Ascending aorta (tissue), 2 donors: ENCODE data around the gene FAHD1. TPM values are rescaled to one million over a fixed set of nuclear protein-coding genes. Genes with fewer than 3 reads are reported as not detected.

ENCODE experiments used
- DNase-seq, 2 donors: peaks; one replicate each; pipeline ENCODE4 v3.0.0-alpha.2; 2019; ENCODE audit warnings: low spot score in 2 of 2
- H3K27ac ChIP-seq, 2 donors: fragments of 200-600 bp; sonication (generic); one replicate each; pipeline ENCODE4 v1.5.1; 2016 to 2017; ENCODE audit warnings: mild to moderate bottlenecking in 1 of 2
- H3K27me3 ChIP-seq: fragments of 200-600 bp; sonication (generic); one replicate; pipeline ENCODE4 v1.5.1; 2017
- H3K36me3 ChIP-seq, 2 donors: fragments of 200-600 bp; sonication (generic); one replicate each; pipeline ENCODE4 v1.5.1; 2016
- H3K4me1 ChIP-seq, 2 donors: fragments of 200-600 bp; sonication (generic); one replicate each; pipeline ENCODE4 v1.5.1; 2016 to 2017; ENCODE audit warnings: mild to moderate bottlenecking in 1 of 2
- H3K4me3 ChIP-seq, 2 donors: fragments of 200-600 bp; sonication (generic); one replicate each; pipeline ENCODE4 v1.5.1; 2016 to 2017; ENCODE audit warnings: mild to moderate bottlenecking in 1 of 2
- H3K9me3 ChIP-seq, 2 donors: fragments of 200-600 bp; sonication (generic); one replicate each; pipeline ENCODE4 v1.5.1; 2016
- CTCF ChIP-seq, 3 experiments: fragments of 200-600 bp in 2 of 3; fragments of 450-650 bp in 1 of 3; sonication (generic) in 2 of 3; IDR thresholded peaks; one replicate each; pipeline ENCODE4 v1.5.1; 2016 to 2019; ENCODE audit warnings: antibody characterized with exemption in 3 of 3, mild to moderate bottlenecking in 1 of 3, moderate library complexity in 1 of 3
- intact Hi-C: fragments of 100-400 bp; cut with DNase I; formaldehyde crosslinking; loops from one replicate; pipeline ENCODE4 v1.15.1; 2023
- total RNA-seq: library from RNA; depleted of rRNA; stranded (reverse); fragments of >200 nt; gene quantifications from one replicate; pipeline ENCODE4 v1.1.0, GENCODE V29; 2016

Gene FAHD1
- total RNA-seq, 1 donor from 2014 or later: 233 TPM

DNA sequence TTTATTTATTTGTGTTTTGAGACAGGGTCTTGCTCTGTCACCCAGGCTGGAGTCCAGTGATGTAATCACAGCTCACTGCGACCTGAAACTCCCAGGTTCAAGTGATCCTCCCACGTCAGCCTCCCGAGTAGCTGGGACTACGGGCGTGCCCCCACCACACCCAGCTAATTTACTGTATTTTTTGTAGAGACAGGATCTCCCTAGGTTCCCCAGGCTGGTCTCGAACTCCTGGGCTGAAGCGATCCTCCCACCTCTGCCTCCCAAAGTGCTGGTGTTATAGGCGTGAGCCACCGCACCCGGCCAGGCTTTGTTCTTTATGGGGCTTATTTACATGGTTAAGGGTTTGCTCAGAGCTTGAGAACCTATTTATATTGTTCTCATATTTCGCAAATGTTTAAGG, 50.8 kb downstream of the FAHD1 start:
- no peaks in the 10 kb centered on the region for H3K27me3 ChIP-seq
- no peak for DNase-seq
- no peaks in the 10 kb centered on the region for H3K36me3 ChIP-seq
- TF ChIP-seq CTCF (IDR thresholded peaks at IDR 0.05): no peak
- H3K9me3 ChIP-seq: no peaks in the 10 kb centered on the region
- H3K27ac ChIP-seq: no peak overlapping the region
- no peak overlapping the region for H3K4me3 ChIP-seq
- intact Hi-C loops: no loop called here
- no peaks in the 10 kb centered on the region for H3K4me1 ChIP-seq

GRCh38 chr16:1878256-1878655, 51.2 kb downstream of the FAHD1 start:
- Histone ChIP-seq H3K36me3 (no peaks in the 10 kb centered on the region), H3K27ac (no peak overlapping the region), H3K9me3 (no peaks in the 10 kb centered on the region), H3K4me1 (no peaks in the 10 kb centered on the region), H3K4me3 (no peak overlapping the region), H3K27me3 (no peaks in the 10 kb centered on the region)
- intact Hi-C loops: no loop called here
- TF ChIP-seq CTCF (IDR thresholded peaks at IDR 0.05): no peak
- no peak for DNase-seq

Other genes with a start within 250 kb of the FAHD1 start
- gene IFT140, start 215.1 kb upstream of the FAHD1 start, total RNA-seq: 21.9 TPM
- 12.7 TPM for gene CRAMP1, start 214.8 kb upstream of the FAHD1 start, total RNA-seq
- gene JPT2, start 148.9 kb upstream of the FAHD1 start, total RNA-seq: 18.3 TPM
- 57.4 TPM for gene MAPK8IP3, start 121.0 kb upstream of the FAHD1 start, total RNA-seq
- 326 TPM for gene NME3, start 55.7 kb upstream of the FAHD1 start, total RNA-seq
- gene EME2, start 54.4 kb upstream of the FAHD1 start, total RNA-seq: 25.3 TPM
- gene MRPS34, start 54.1 kb upstream of the FAHD1 start, total RNA-seq: 170 TPM
- gene SPSB3, start 44.6 kb upstream of the FAHD1 start, total RNA-seq: 159 TPM
- 182 TPM for gene NUBP2, start 44.2 kb upstream of the FAHD1 start, total RNA-seq
- not detected for gene IGFALS, start 33.5 kb upstream of the FAHD1 start, total RNA-seq
- 177 TPM for gene HAGH, start 381 bp upstream of the FAHD1 start, total RNA-seq
- gene MEIOB, start 45.0 kb downstream of the FAHD1 start, total RNA-seq: not detected
- not detected for gene HS3ST6, start 91.2 kb downstream of the FAHD1 start, total RNA-seq
- gene MSRB1, start 116.0 kb downstream of the FAHD1 start, total RNA-seq: 32.9 TPM
- gene RPL3L, start 127.5 kb downstream of the FAHD1 start, total RNA-seq: not detected
- gene NDUFB10, start 132.3 kb downstream of the FAHD1 start, total RNA-seq: 68.2 TPM
- gene RPS2, start 137.6 kb downstream of the FAHD1 start, total RNA-seq: 2,866 TPM
- gene RNF151, start 139.7 kb downstream of the FAHD1 start, total RNA-seq: not detected
- gene TBL3, start 144.8 kb downstream of the FAHD1 start, total RNA-seq: 55.7 TPM
- gene NOXO1, start 154.3 kb downstream of the FAHD1 start, total RNA-seq: not detected
- 2.7 TPM for gene GFER, start 157.0 kb downstream of the FAHD1 start, total RNA-seq
- gene SYNGR3, start 162.8 kb downstream of the FAHD1 start, total RNA-seq: 0.32 TPM
- 31.1 TPM for gene ZNF598, start 182.6 kb downstream of the FAHD1 start, total RNA-seq
- not detected for gene NPW, start 192.6 kb downstream of the FAHD1 start, total RNA-seq
- 123 TPM for gene NHERF2, start 199.7 kb downstream of the FAHD1 start, total RNA-seq
- 59.5 TPM for gene NTHL1, start 220.6 kb downstream of the FAHD1 start, total RNA-seq
- gene TSC2, start 220.8 kb downstream of the FAHD1 start, total RNA-seq: 258 TPM